ENCODE measurements around the gene STK38. TPM values are rescaled to one million over a fixed set of nuclear protein-coding genes. Genes with fewer than 3 reads are reported as not detected.

Gene STK38
- total RNA-seq, 4 donors from 2014 or later, result 57.8 to 107 (median 87.9) TPM

GRCh38 chr6:36560822-36561221 is 13.5 kb upstream of the STK38 start:
- H3K27me3 ChIP-seq, result no peaks in the 10 kb centered on the region
- H3K4me1 ChIP-seq, result no peaks in the 10 kb centered on the region
- no peak overlapping the region for H3K4me3 ChIP-seq
- TF ChIP-seq CTCF (IDR thresholded peaks at IDR 0.05), result no peak
- no peak for TF ChIP-seq POLR2A (IDR thresholded peaks at IDR 0.05)
- H3K36me3 ChIP-seq, result no peaks in the 10 kb centered on the region
- no peak overlapping the region for H3K27ac ChIP-seq
- H3K9me3 ChIP-seq, result no peaks in the 10 kb centered on the region
- peak in 1 of 3 donors; percentile 5 for DNase-seq

GRCh38 chr6:36559011-36559793 is 11.9 kb upstream of the STK38 start:
- H3K27ac ChIP-seq, result no peak overlapping the region
- no peaks in the 10 kb centered on the region for H3K4me1 ChIP-seq
- H3K4me3 ChIP-seq, result no peak overlapping the region
- H3K27me3 ChIP-seq, result no peaks in the 10 kb centered on the region
- no peaks in the 10 kb centered on the region for H3K36me3 ChIP-seq
- DNase-seq, result peak in 1 of 3 donors; percentile 5
- TF ChIP-seq POLR2A (IDR thresholded peaks at IDR 0.05) (no peak), CTCF (IDR thresholded peaks at IDR 0.05) (no peak)
- H3K9me3 ChIP-seq, result no peaks in the 10 kb centered on the region

- TF ChIP-seq POLR2A (IDR thresholded peaks at IDR 0.05) (no peak), CTCF (IDR thresholded peaks at IDR 0.05) (no peak)
- no peaks in the 10 kb centered on the region for H3K9me3 ChIP-seq
- no peak overlapping the region for H3K4me3 ChIP-seq
- H3K27ac ChIP-seq, result no peak overlapping the region
- H3K27me3 ChIP-seq, result no peaks in the 10 kb centered on the region
- H3K4me1 ChIP-seq, result no peaks in the 10 kb centered on the region
- H3K36me3 ChIP-seq, result no peaks in the 10 kb centered on the region
- DNase-seq, result no peak
These were observed 9.0 kb upstream of the STK38 start for GRCh38 chr6:36556281-36556680.

GRCh38 chr6:36555750-36556252 is 8.5 kb upstream of the STK38 start:
- DNase-seq, result no peak
- Histone ChIP-seq H3K4me3 (no peak overlapping the region), H3K4me1 (no peaks in the 10 kb centered on the region), H3K27ac (no peak overlapping the region), H3K27me3 (no peaks in the 10 kb centered on the region), H3K9me3 (no peaks in the 10 kb centered on the region), H3K36me3 (no peaks in the 10 kb centered on the region)
- TF ChIP-seq POLR2A (IDR thresholded peaks at IDR 0.05), result no peak
- TF ChIP-seq CTCF (IDR thresholded peaks at IDR 0.05), result no peak

GRCh38 chr6:36550473-36551000 is 3.3 kb upstream of the STK38 start:
- H3K4me1 ChIP-seq, result peaks cover 0 to 12% (median 0%) of the 10 kb centered on the region in 4 donors
- H3K27me3 ChIP-seq, result no peaks in the 10 kb centered on the region
- H3K9me3 ChIP-seq, result no peaks in the 10 kb centered on the region
- no peak overlapping the region for H3K4me3 ChIP-seq
- DNase-seq, result peak in 1 of 3 donors; percentile 30
- TF ChIP-seq CTCF (IDR thresholded peaks at IDR 0.05) (no peak), POLR2A (IDR thresholded peaks at IDR 0.05) (no peak)
- no peaks in the 10 kb centered on the region for H3K36me3 ChIP-seq
- H3K27ac ChIP-seq, result no peak overlapping the region
